Mesendoderm (in vitro differentiated cells): ENCODE data around the gene CA10.

Experiments used
- DNase-seq: peaks from one replicate; pipeline ENCODE4 v3.0.0; 2013
- H2AK5ac ChIP-seq: 2 replicates; pipeline ENCODE4 v1.6.1; 2013; ENCODE audit warnings: low read length, inconsistent platforms
- H2BK120ac ChIP-seq: 2 replicates; pipeline ENCODE4 v1.6.1; 2013; ENCODE audit warnings: low read depth, mild to moderate bottlenecking, low read length, moderate library complexity, mixed read lengths
- H2BK15ac ChIP-seq: replicated peaks from 2 replicates; pipeline ENCODE4 v1.6.1; 2013; ENCODE audit warnings: low read depth, mild to moderate bottlenecking, moderate library complexity
- H2BK5ac ChIP-seq: 2 replicates; pipeline ENCODE4 v1.6.1; 2013; ENCODE audit warnings: low read length, inconsistent platforms
- H3K18ac ChIP-seq: 2 replicates; pipeline ENCODE4 v1.6.1; 2013; ENCODE audit warnings: mild to moderate bottlenecking, low read length, mixed read lengths
- H3K23ac ChIP-seq: one replicate; pipeline ENCODE4 v1.6.1; 2013; ENCODE audit warnings: low read length
- H3K27ac ChIP-seq: 2 replicates; pipeline ENCODE4 v1.5.1; 2013; ENCODE audit warnings: low read depth, mild to moderate bottlenecking, inconsistent platforms, low read length, moderate library complexity
- H3K27me3 ChIP-seq: 2 replicates; pipeline ENCODE4 v1.6.1; 2013; ENCODE audit warnings: low read length, control low read depth, mild to moderate bottlenecking, inconsistent platforms; ENCODE audit not compliant: insufficient read depth, poor library complexity
- H3K36me3 ChIP-seq: 2 replicates; pipeline ENCODE4 v1.6.1; 2013; ENCODE audit warnings: low read length, inconsistent platforms; ENCODE audit not compliant: control insufficient read depth, insufficient read depth
- H3K4ac ChIP-seq: one replicate; pipeline ENCODE4 v1.6.1; 2013; ENCODE audit warnings: low read depth, mild to moderate bottlenecking, low read length, moderate library complexity
- H3K4me1 ChIP-seq: 2 replicates; pipeline ENCODE4 v1.6.1; 2013; ENCODE audit warnings: low read depth, low read length, inconsistent platforms; ENCODE audit not compliant: control insufficient read depth
- H3K4me2 ChIP-seq: 2 replicates; pipeline ENCODE4 v1.6.1; 2013; ENCODE audit warnings: low read length
- H3K4me3 ChIP-seq: 2 replicates; pipeline ENCODE4 v1.5.1; 2013; ENCODE audit warnings: mild to moderate bottlenecking, low read length
- H3K56ac ChIP-seq: one replicate; pipeline ENCODE4 v1.6.1; 2013; ENCODE audit warnings: low read length
- H3K79me1 ChIP-seq: 2 replicates; pipeline ENCODE4 v1.6.1; 2013; ENCODE audit warnings: low read length, inconsistent platforms
- H3K79me2 ChIP-seq: 2 replicates; pipeline ENCODE4 v1.6.1; 2013; ENCODE audit warnings: mild to moderate bottlenecking, low read length; ENCODE audit not compliant: control insufficient read depth, insufficient read depth
- H3K9ac ChIP-seq: 2 replicates; pipeline ENCODE4 v1.6.1; 2013; ENCODE audit warnings: low read length, inconsistent platforms
- H4K5ac ChIP-seq: one replicate; pipeline ENCODE4 v1.6.1; 2013; ENCODE audit warnings: low read length
- H4K8ac ChIP-seq: one replicate; pipeline ENCODE4 v1.6.1; 2013; ENCODE audit warnings: low read depth, mild to moderate bottlenecking, control low read depth, low read length, moderate library complexity
- WGBS: extraction: QIAGEN DNeasy Blood & Tissue Kit; methylation state at CpG from one replicate; pipeline ENCODE4 v1.1.7; 2013; ENCODE audit warnings: low lambda C conversion rate, missing lambda C conversion rate; ENCODE audit not compliant: insufficient coverage; ENCODE audit errors: extremely low coverage; 5-methylcytosine and 5-hydroxymethylcytosine counted together

CA10 gene

GRCh38 chr17:52181782-52182181 lies 23.3 kb upstream of the CA10 start:
- Histone ChIP-seq H2BK15ac (no peak overlapping the region), H3K56ac (no peak overlapping the region), H3K79me2 (no peaks in the 10 kb centered on the region), H3K36me3 (no peaks in the 10 kb centered on the region), H4K5ac (no peak overlapping the region), H3K4me2 (no peak overlapping the region), H3K79me1 (no peaks in the 10 kb centered on the region), H2BK120ac (no peak overlapping the region), H3K4me1 (no peaks in the 10 kb centered on the region), H4K8ac (no peak overlapping the region), H3K18ac (no peak overlapping the region), H2BK5ac (no peak overlapping the region), H2AK5ac (no peak overlapping the region), H3K9ac (no peak overlapping the region), H3K23ac (no peak overlapping the region), H3K27ac (no peak overlapping the region), H3K4ac (no peak overlapping the region), H3K4me3 (no peak overlapping the region), H3K27me3 (no peaks in the 10 kb centered on the region)
- no CpG with 5 or more reads among the region's 3 CpGs for WGBS
- no peak for DNase-seq

GRCh38 chr17:52178012-52178411 lies 19.5 kb upstream of the CA10 start:
- Histone ChIP-seq H3K79me2 (no peaks in the 10 kb centered on the region), H3K9ac (no peak overlapping the region), H3K36me3 (no peaks in the 10 kb centered on the region), H3K27ac (no peak overlapping the region), H3K4me3 (no peak overlapping the region), H3K4me2 (no peak overlapping the region), H3K27me3 (no peaks in the 10 kb centered on the region), H3K79me1 (no peaks in the 10 kb centered on the region), H4K8ac (no peak overlapping the region), H2AK5ac (no peak overlapping the region), H2BK15ac (no peak overlapping the region), H3K18ac (no peak overlapping the region), H2BK120ac (no peak overlapping the region), H4K5ac (no peak overlapping the region), H3K23ac (no peak overlapping the region), H3K4me1 (no peaks in the 10 kb centered on the region), H3K56ac (no peak overlapping the region), H3K4ac (no peak overlapping the region), H2BK5ac (no peak overlapping the region)
- WGBS: no CpG with 5 or more reads among the region's 5 CpGs
- no peak for DNase-seq

DNA sequence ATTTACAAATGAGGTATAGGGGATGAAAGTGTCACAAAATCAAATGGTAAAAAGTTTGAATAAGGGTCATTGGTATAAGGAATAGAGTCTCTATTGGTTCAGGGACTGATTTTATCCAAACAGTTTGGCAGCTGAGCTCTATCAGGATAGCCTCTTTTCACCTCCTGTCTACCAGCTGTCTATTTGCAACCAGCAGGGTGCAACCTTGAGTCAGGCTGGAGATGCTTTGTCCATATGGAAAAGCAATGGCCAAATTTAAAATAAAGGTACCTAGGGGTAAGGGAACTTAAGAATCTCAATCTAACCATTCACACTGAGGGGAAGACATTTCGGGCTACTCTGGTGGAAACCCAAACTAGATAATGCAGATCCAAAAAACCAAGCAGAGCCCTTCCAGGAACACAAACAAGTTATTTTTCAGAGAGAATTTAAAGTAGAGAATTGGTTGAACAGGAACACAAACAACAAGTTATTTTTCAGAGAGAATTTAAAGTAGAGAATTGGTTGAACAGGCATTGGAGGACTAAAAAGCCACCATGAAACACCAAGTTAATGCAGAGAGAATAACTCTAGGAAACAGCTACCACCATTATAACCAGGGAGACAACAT lies 12.6 kb upstream of the CA10 start:
- Histone ChIP-seq H3K4ac (no peak overlapping the region), H3K4me1 (no peaks in the 10 kb centered on the region)
- no CpG with 5 or more reads among the region's 1 CpG for WGBS

DNA sequence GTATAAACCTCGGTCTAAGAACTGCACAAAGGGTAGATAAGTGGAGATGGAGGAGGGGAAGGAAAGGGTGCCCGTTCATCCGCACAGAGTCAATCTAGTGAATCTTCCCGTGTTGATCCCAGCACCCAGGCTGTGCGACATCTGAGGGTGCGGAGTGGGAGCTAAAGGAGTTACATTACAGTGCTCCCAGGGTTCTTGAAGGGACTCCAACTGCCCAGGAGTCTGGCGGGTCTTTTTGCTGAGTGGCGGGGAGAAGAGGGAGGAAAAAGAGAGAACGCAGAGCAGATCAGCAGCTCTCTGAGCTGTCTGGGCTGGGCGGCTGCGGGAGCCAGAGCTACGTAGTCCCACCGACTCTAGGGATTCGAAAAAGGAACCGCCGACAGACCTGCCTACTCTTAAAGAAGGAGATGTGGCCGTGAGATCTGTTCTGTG lies 1.6 kb upstream of the CA10 start:
- H3K23ac ChIP-seq: peak overlapping the region; percentile 45
- no peaks in the 10 kb centered on the region for H3K36me3 ChIP-seq
- H3K79me2 ChIP-seq: no peaks in the 10 kb centered on the region
- no peak overlapping the region for H3K18ac ChIP-seq
- DNase-seq: peak; percentile 8
- H3K56ac ChIP-seq: no peak overlapping the region
- H3K79me1 ChIP-seq: no peaks in the 10 kb centered on the region
- no peak overlapping the region for H3K4me3 ChIP-seq
- no peak overlapping the region for H4K5ac ChIP-seq
- H4K8ac ChIP-seq: no peak overlapping the region
- no peak overlapping the region for H3K27ac ChIP-seq
- no peak overlapping the region for H3K9ac ChIP-seq
- no peak overlapping the region for H3K4me2 ChIP-seq
- no peak overlapping the region for H3K4ac ChIP-seq
- no CpG with 5 or more reads among the region's 17 CpGs for WGBS
- H2BK120ac ChIP-seq: no peak overlapping the region
- H2AK5ac ChIP-seq: no peak overlapping the region
- peaks cover 24% of the 10 kb centered on the region for H3K27me3 ChIP-seq
- H3K4me1 ChIP-seq: no peaks in the 10 kb centered on the region
- H2BK15ac ChIP-seq: no peak overlapping the region
- no peak overlapping the region for H2BK5ac ChIP-seq

More for the DNA sequence above, 12.6 kb upstream of the CA10 start:
- no peak overlapping the region for H3K56ac ChIP-seq
- no peak overlapping the region for H2AK5ac ChIP-seq
- no peak overlapping the region for H3K4me2 ChIP-seq
- no peak overlapping the region for H3K23ac ChIP-seq
- no peak overlapping the region for H3K18ac ChIP-seq
- no peak overlapping the region for H3K9ac ChIP-seq
- no peak overlapping the region for H3K27ac ChIP-seq
- DNase-seq: peak; percentile 63
- H3K36me3 ChIP-seq: no peaks in the 10 kb centered on the region
- H3K4me3 ChIP-seq: no peak overlapping the region
- H2BK5ac ChIP-seq: no peak overlapping the region
- H3K27me3 ChIP-seq: no peaks in the 10 kb centered on the region
- no peak overlapping the region for H4K8ac ChIP-seq
- H2BK120ac ChIP-seq: no peak overlapping the region
- no peaks in the 10 kb centered on the region for H3K79me1 ChIP-seq
- no peak overlapping the region for H2BK15ac ChIP-seq
- H3K79me2 ChIP-seq: no peaks in the 10 kb centered on the region
- H4K5ac ChIP-seq: no peak overlapping the region

- Histone ChIP-seq H2BK120ac (no peak overlapping the region), H2AK5ac (no peak overlapping the region), H3K9ac (no peak overlapping the region), H3K79me2 (no peaks in the 10 kb centered on the region), H3K23ac (no peak overlapping the region), H3K4me1 (no peaks in the 10 kb centered on the region), H3K4me2 (peak overlapping the region; percentile 4), H3K36me3 (no peaks in the 10 kb centered on the region), H3K79me1 (no peaks in the 10 kb centered on the region), H4K5ac (no peak overlapping the region), H3K4me3 (no peak overlapping the region), H3K56ac (no peak overlapping the region), H2BK5ac (no peak overlapping the region), H3K4ac (no peak overlapping the region), H4K8ac (no peak overlapping the region), H2BK15ac (no peak overlapping the region), H3K27me3 (peaks cover 24% of the 10 kb centered on the region), H3K27ac (no peak overlapping the region), H3K18ac (no peak overlapping the region)
- DNase-seq: no peak
- no CpG with 5 or more reads among the region's 40 CpGs for WGBS
These were observed 977 bp upstream of the CA10 start for GRCh38 chr17:52159246-52160135.
